ENCODE results near the gene CHAF1A.

CHAF1A gene

DNA sequence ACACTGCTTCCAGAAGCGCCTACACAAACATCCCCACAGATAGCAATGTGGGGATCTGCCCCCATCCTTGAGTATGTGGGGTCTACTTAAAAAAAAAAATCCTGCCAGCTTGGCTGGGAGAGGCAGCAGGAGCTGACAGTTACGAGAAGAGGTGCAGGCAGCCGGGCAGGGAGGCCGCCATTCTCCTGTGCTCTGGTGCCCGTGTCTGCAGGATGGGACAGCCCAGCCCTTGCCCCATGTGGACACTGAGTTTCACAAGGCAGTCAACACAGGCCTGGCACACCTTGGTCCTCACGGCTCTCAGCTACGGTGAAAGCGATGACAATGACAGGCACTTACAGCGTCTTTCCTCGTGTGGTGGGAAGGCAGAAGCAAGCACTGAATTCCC, 35.1 kb upstream of the CHAF1A start:
- DNase-seq (ENCODE audit: low spot score), result no peak

- no peak for DNase-seq (ENCODE audit: low spot score)
Measured at GRCh38 chr19:4367781-4368127, 34.7 kb upstream of the CHAF1A start.

GRCh38 chr19:4368128-4368820, 34.2 kb upstream of the CHAF1A start:
- DNase-seq (ENCODE audit: low spot score), result no peak

DNA sequence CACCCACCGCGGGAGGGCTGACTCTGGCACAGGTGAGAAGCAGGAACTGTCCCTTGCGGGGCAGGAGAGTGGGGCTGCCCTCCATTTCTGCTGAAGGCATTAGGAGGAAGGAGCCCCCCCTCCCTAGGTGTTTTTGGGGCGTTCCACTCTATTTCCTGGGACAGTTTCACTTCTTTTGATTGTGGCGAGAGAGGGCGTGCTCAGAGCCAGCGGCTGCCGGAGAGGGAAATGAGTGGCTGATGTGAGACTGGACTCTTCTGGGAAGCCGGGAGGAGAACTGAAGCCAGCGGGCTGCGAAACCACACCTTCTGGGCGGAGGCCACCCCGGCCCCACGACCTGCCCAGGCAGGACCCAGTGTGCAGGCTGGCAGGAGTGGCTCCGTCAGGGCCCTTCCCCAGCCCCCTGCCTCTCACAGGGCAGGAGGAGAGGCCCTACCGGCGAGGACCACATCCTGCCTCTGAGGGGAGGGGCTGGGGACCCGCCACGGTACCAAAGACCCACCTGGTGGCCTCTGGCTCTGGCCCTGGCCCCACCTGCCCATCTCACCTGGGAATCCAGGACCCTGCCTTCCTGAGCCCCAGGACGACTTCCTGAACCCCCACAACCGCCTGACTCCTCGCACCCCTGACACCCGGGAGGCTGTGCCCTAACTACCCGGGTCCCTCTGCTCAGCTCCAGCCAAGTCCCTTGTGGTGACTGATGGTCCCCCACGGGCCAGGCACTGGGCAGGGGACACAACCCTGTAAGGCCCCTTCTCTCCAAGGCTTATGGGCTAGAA, 33.1 kb upstream of the CHAF1A start:
- DNase-seq (ENCODE audit: low spot score), result no peak

DNA sequence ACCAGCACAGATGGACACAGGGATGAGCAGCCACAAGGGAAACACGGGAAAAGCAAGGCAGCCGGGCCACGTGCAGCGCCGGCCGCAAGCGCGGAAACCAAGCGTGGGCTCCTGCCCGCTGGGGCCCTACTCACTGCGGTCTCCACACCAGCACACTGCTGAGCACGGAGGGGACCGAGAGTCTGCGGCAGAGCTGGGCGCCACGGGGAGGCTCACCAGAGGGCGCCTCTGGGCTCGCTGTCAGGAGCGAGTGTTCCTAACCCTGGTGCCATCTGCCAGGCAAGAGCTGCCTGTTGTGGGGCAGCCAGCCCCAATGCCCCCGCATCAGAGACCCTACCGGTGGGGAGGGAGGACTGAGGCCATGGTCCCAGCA, 32.6 kb upstream of the CHAF1A start:
- no peak for DNase-seq (ENCODE audit: low spot score)

GRCh38 chr19:4370418-4371041, 31.9 kb upstream of the CHAF1A start:
- no peak for DNase-seq (ENCODE audit: low spot score)

DNA sequence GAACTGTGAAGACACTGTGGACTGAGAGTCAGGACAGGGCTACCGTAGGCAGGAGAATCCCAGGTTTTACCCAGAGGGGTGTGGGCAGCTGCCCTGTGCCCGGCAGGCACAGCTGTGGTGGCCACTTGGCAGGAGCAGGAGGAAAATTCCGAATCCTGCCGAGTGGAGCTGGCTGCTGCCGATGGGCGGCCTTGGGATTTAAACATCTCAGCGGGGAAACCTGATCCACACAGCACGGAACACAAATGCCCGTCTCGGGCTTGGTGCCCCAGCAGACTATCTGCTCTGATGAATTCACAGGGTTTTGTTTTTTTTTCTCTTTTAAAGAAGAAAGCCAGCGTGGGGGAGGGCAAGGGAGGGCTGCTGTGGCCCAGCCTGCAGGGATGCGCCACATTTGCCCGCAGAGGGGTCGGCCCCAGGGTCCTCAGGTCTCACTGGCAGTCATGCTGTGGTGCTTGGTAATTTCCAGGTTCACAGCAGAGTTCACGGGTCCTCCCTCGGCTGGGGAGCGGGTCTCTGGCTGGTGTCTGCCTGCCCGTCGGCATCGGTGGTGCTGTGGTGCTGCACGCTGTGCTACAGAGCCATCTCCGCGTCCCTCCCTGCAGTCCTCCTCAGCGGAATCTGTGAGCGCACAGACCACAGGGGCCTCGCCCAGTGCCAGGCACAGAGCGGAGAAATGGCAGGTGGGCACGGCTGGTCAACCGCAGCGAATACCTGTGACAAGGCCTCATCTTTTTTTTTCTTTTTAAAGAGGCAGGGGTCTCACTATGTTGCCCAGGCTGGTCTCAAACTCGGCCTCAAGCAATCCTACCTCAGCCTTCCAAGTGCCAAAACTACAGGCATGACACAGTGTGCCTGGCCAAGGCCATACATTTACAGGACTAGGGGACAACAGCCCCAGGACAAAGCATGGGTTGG, 30.9 kb upstream of the CHAF1A start:
- no peak for DNase-seq (ENCODE audit: low spot score)

- no peak for DNase-seq (ENCODE audit: low spot score)
Measured at GRCh38 chr19:4372165-4373012, 30.1 kb upstream of the CHAF1A start.

DNA sequence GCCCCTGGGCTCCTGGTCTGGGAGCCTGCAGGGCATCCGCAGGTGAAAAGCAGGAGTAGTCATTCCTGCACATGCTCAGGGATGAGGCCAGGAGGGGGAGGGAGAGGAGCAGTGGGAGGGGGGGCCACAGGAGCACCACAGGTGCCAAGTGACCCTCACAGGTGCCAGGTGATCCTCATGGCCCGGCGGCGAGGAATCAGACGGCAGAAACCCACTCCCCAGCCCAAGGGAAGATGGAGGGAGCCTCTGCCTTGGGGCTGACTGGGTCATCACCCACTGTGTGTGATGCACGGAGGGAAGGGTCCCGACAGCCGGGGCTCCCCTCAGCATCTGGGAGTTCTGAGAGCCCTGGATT, 29.4 kb upstream of the CHAF1A start:
- no peak for DNase-seq (ENCODE audit: low spot score)

DNA sequence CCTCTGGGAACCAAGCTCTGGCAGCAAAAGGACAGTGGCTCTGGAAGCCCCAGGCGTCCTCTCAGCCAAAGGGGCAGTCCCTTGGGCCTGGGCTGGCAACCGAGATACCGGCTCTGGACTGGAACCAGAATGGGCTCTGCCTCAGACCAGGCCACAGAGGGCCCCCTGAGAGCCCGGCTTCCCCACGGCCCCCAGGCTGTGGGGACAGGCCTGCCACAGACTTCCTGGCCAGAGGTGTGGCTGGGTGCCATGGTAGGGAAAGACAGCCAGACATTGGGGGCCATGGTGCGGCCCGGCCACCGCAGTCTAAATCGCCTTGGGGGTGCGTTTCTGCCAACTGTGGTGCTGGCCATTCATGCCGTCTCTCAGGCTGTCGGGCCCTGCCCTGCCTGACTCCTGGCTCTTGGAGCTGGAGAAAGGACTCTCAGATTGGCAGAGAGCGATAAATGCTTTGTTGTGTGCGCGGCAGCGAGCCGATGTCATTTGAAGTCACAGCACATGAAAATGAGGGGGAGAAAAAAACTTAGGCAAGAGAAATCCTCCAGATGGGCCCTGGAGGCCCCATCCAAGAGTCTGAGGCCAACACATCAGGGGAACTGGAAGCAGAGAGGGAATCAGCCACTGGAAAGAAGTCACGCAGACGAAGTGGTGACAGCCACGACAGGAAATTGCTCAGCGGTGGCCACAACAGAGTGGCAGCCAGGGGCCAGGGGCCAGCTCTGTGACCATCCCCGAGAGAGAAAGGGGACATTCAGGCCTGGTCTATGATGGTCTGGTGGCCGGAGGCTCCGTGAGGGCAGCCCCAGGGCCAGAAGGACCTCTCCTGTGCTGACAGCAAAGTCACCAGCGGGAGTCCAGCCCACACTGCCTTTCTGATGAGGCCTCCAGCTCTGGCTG, 28.6 kb upstream of the CHAF1A start:
- DNase-seq (ENCODE audit: low spot score), result peak; percentile 78

DNA sequence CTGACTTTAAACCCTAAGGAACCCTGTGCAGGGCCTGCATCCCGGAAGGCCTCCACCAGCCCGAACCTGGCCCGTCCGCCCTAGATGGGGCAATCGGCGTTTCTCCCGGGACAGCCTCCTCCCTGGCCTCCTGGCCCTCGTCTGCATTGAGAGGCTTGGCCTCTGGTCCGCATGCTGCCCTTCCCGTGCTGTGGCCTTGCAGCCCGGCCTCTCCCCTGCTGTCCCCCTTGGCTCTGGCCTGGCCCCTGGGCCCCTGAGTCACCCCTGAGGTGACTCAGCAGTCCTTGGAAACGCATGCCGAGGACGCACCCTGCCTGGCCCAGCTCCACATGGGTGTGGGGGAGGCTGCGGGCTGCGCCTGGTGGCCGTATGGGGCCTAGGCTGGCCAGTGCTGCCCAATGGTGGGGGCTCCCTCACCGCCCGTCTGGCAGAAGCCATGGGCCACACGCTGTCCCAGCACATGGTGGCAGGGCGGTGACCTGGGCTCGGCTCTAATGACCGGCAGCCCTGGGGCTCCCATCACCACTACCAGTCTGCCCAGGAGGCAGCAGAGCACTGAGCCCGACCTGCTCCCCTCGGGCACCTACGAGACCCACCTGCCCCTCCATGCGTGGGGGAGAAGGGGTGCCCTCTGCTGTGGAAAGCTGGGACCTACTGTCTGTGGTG, 27.8 kb upstream of the CHAF1A start:
- DNase-seq (ENCODE audit: low spot score), result no peak

DNA sequence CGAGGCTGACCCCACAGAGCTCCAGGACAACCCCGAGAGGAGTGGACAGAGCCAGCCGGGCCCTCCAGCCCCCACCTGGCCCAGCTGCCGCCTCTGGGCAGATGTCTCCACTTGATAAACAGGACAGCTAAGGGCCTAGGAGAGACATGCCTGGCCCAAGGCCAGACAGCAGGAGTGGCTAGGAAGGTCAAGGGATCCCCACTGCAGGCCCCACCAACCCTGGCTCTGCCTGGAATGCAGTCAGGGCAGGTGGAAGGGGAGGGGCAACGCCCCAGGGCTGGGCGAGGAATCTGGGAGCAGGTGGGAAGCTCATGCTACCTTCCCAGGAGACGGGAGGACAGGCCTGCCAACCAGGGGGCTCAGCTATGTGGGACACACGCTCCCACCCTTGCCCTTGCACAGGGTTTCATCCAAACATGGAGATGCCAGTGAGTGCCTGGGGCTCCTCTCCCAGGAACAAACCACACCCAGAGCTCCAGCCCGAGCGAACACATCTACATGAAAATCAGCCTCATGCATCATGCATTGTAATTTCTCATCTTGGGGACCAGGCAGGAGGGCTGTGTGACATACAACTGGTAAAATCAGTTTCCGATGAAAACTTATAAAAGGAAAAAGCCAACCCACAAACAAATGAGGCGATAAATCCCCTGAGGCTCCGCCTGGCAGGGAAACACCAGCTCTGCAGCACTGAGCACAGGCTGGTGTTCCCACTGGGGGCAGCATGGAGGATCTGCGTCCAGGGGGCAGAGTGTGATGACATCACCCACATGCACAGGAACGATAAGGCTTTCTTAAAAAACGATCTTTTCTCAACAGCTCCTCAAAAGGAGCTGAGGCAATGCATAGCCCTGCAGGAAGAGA, 27.0 kb upstream of the CHAF1A start:
- no peak for DNase-seq (ENCODE audit: low spot score)

DNA sequence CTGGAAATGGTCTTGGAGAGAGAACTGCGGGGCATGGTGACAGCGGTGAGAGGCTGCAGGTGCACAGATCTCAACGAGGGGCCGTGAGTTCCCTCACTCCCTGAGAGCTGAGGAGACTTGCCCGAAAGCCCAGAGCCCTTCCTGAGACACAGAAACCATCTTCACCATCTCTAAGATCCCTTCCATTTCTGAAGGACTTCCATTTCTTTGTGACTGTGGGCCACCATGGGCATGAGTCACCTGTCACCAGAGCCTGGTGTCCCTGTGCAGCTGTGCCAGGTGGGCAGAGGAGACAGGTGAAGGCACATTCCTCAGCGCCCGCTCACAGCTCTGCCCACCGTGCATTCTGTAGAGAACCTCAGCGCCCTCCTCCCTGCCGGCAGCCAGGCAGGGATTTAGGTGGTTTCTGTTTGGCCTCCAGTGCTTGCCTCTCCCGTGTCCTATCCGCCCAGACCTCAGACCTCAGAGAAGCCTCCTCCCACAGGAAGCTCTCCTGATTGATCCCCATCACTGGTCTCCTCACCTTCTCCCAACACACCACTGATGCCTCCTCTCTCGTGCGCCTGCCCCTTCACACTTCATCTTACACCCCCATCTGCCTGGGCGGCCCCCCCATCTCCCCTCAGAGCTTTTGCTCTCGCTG, 26.3 kb upstream of the CHAF1A start:
- no peak for DNase-seq (ENCODE audit: low spot score)

- no peak for DNase-seq (ENCODE audit: low spot score)
Measured at GRCh38 chr19:4376671-4376990, 25.8 kb upstream of the CHAF1A start.

DNA sequence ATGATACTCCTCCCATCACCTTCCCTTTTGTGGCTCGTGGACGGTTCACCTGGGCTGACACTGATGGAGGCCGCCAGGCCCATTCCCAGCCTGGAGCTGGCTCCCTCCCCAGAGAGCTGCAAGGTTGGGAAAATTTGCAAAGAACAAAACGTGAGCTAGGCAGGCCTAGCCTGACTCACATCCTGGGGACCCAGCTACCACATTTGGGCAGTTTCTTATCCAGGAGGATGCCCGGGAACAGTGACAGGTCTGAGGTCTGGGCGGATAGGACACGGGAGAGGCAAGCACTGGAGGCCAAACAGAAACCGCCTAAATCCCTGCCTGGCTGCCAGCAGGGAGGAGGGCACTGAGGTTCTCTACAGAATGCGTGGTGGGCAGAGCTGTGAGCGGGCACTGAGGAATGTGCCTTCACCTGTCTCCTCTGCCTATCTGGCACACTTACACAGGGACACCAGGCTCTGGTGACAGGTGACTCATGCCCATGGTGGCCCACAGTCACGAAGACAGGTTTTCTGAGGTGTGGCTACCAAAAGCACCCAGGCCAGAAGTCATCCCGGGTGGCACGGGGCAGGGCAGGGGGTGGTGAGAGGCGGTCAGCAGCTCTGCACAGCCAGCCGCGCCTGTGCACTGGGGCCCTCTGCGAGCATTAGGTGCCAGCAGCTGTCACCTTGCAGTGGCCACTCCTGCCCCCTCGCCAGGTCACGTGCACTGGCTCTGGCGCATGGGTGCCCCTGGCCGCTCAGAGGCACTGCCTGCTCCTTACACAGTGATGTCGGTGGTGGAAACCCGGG, 25.3 kb upstream of the CHAF1A start:
- DNase-seq (ENCODE audit: low spot score), result no peak

GRCh38 chr19:4378886-4379285, 23.6 kb upstream of the CHAF1A start:
- DNase-seq (ENCODE audit: low spot score), result no peak

GRCh38 chr19:4379383-4380253, 22.8 kb upstream of the CHAF1A start:
- DNase-seq (ENCODE audit: low spot score), result no peak

Data from putamen (tissue), 1 donor.